Mucosa of descending colon (tissue), 3 donors: ENCODE results near the gene CRHR1. TPM values are rescaled to one million over a fixed set of nuclear protein-coding genes. Genes with fewer than 3 reads are reported as not detected.

Experiments used
- ATAC-seq: fragments of 200-7000 bp; cut with Tn5 transposase; one replicate; pipeline ENCODE4 v1.9.1; 2020; ENCODE audit warnings: mild to moderate bottlenecking, moderate library complexity
- DNase-seq, 3 donors: peaks; one replicate each; pipeline ENCODE4 v3.0.0-alpha.2; 2020
- H3K36me3 ChIP-seq: fragments of 200-600 bp; one replicate; pipeline ENCODE4 v1.8.0; 2021; ENCODE audit warnings: low read depth, mild to moderate bottlenecking
- H3K4me1 ChIP-seq: fragments of 200-600 bp; one replicate; pipeline ENCODE4 v1.8.0; 2021; ENCODE audit warnings: low read depth, mild to moderate bottlenecking
- H3K4me3 ChIP-seq: fragments of 200-600 bp; one replicate; pipeline ENCODE4 v1.8.0; 2021; ENCODE audit warnings: mild to moderate bottlenecking
- H3K9me3 ChIP-seq: fragments of 200-600 bp; one replicate; pipeline ENCODE4 v1.8.0; 2021; ENCODE audit warnings: mild to moderate bottlenecking
- intact Hi-C, 2 donors: fragments of 100-400 bp; cut with DNase I in 1 of 2; cut with micrococcal nuclease in 1 of 2; formaldehyde crosslinking; loops; one replicate each; pipeline versions ENCODE4 v1.11.0 to v1.11.1; 2022; cut with DNase I, micrococcal nuclease
- total RNA-seq, 3 donors: library from RNA; stranded (reverse); fragmentation: NEBNext Ultra II Directional in 2 of 3; extraction: Animal tissue kit (Norgen Biotek cat#: 25700) in 2 of 3; gene quantifications; one replicate each; pipeline versions ENCODE4 v1.2.1 to v1.2.4, GENCODE V29; 2021 to 2023
- TF ChIP-seq, protein P1 (sequence below): fragments of 200-600 bp; IDR thresholded peaks from one replicate; pipeline ENCODE4 v1.8.0; 2022; ENCODE audit warnings: antibody characterized with exemption, mild to moderate bottlenecking
- donor health status: DM: no; HTN: no; CAD: no; lungs with moderate emphysema.
- donor health status: DM: no; HTN: no; CAD: no.
- donor health status: DM: no; HTN: yes; CAD: no.

CRHR1 gene
- total RNA-seq, 3 donors from 2014 or later, result not detected

DNA sequence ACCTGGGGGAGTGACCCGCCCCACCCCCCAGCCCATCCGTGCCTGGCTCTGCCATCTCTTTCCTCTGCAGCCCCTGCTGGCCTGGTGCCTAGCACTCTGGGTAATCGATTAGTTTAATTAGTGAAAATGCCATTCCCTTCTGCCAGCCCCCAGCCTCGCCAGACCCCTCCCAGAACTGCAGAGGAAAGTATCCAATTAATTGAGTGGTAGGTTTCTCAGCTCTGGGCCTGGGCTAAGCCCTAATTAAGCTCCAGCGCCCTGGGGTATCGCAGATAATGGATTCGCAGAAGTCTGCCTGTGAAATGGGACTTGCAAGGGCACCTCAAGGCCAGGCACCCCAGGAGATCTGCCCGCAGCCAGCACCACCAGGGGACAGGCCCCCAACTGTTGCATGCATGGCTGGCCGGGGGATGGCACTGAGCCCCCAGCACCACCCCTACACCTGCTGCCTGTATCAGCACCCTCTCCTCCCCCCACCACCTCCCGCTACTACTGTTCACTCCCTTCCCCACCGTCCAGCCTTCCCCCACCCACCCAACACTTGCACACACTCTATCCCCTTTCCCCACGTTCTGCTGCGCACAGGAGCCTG, 40.9 kb downstream of the CRHR1 start:
- no peak overlapping the region for H3K4me3 ChIP-seq
- no peaks in the 10 kb centered on the region for H3K9me3 ChIP-seq
- H3K36me3 ChIP-seq, result no peaks in the 10 kb centered on the region
- TF ChIP-seq, protein P1, sequence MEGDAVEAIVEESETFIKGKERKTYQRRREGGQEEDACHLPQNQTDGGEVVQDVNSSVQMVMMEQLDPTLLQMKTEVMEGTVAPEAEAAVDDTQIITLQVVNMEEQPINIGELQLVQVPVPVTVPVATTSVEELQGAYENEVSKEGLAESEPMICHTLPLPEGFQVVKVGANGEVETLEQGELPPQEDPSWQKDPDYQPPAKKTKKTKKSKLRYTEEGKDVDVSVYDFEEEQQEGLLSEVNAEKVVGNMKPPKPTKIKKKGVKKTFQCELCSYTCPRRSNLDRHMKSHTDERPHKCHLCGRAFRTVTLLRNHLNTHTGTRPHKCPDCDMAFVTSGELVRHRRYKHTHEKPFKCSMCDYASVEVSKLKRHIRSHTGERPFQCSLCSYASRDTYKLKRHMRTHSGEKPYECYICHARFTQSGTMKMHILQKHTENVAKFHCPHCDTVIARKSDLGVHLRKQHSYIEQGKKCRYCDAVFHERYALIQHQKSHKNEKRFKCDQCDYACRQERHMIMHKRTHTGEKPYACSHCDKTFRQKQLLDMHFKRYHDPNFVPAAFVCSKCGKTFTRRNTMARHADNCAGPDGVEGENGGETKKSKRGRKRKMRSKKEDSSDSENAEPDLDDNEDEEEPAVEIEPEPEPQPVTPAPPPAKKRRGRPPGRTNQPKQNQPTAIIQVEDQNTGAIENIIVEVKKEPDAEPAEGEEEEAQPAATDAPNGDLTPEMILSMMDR, result no peak
- ATAC-seq (no peak), DNase-seq (no peak)
- intact Hi-C loops, result no loop called here
- no peaks in the 10 kb centered on the region for H3K4me1 ChIP-seq

DNA sequence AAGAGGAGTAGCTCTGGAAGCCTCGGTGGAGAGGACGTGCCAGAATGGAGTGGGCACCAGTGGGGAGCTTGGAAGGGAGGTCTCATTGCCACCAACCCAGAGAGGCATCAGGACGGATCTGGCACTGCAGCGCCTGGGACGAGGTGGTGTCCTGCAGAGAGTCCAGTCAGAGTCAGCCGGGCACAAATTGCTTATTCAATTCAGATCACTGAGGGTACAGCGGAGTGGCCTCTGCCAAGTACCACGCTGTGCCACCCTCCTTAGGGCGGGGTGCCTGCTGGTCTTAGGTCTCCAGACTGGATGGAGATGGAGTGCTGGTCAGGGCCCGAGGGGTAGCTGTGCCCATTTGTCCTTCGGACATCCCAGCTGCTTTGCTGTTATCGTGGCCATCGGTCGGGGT, 41.7 kb downstream of the CRHR1 start:
- ATAC-seq (no peak), DNase-seq (no peak)
- H3K4me1 ChIP-seq, result no peaks in the 10 kb centered on the region
- TF ChIP-seq, protein P1, result no peak
- H3K36me3 ChIP-seq, result no peaks in the 10 kb centered on the region
- H3K9me3 ChIP-seq, result no peaks in the 10 kb centered on the region
- no peak overlapping the region for H3K4me3 ChIP-seq
- intact Hi-C loops, result no loop called here

DNA sequence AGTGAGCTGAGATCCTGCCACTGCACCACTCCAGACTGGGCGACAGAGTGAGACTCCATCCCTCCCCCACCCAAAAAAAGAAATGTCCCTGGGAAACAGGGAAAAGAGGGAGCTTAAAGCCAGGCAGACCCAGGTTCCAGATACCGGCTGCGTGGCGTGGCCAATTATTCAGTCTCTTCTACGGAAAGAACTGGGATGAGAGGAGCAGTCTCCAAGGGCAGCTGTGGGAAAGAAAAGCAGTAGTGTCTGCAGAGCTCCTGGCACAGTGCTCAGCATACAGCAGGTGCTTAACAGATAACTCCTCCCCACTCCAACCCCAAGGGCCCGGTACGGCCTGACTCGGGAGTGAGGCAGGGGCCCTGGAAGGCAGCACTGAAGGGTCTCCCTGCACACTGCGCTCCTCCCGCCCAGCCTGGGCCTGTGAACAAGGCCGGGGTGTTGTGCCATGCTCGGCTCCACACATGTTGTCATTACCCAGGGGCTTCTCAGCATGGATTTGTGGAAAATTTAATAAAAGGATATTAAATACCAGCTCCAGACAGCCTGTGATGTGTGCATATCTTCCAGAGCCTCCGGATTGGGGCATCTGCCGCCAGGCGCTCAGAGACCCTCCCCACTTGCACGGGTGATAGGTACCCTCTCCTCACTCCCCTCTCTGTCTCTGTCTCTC, 42.9 kb downstream of the CRHR1 start:
- no peaks in the 10 kb centered on the region for H3K4me1 ChIP-seq
- DNase-seq, result no peak
- no peaks in the 10 kb centered on the region for H3K36me3 ChIP-seq
- intact Hi-C loops, result no loop called here
- no peaks in the 10 kb centered on the region for H3K9me3 ChIP-seq
- no peak overlapping the region for H3K4me3 ChIP-seq
- ATAC-seq, result no peak
- TF ChIP-seq, protein P1, result no peak

DNA sequence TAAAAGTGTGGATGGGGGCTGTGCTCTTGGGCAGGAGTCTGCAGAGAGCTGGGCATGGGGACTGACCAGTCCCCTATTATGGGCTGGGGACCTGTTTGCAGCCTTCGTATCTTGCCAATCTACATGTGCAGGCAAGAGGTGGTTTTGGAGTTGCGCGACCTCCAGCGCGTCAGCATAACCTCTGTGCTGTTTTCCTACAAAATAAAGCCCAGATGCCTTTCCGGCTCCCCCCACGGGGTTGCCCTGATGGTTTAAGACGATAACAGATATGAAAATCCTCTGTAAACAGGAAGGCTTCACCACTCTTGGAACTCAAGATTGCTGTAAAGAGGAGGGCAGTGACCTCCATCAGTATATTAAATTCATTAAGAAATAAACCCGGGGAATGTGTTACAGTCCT, 44.1 kb downstream of the CRHR1 start:
- ATAC-seq, result no peak

DNA sequence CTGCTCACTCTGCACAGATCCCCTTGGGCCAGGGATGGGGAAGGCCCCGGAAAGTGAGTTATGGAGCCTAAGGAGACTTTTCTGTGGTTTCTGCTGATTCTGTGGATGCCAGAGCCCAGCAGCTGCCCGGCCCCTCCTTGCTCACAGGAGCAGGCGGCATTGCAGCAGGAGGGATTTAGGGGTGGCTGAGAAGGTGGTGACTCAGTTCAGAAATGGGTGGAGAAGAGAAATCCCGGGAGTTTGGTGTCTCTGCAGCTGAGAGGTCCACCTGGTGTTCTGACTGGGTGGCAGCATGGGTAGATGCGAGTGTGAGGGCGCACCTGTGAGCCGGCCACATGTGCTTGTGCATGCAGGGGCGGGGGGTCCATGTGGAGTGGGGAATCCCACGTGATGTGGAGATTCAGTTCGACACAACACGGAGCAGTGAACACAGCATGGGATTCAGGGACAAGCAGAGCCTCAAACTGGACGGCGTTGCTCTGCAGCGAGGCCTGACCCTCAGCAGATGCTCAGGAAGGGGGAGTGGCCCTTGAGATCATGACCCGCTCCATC, 44.5 kb downstream of the CRHR1 start:
- ATAC-seq (no peak), DNase-seq (no peak)
- no peak overlapping the region for H3K4me3 ChIP-seq
- TF ChIP-seq, protein P1, result no peak
- H3K4me1 ChIP-seq, result no peaks in the 10 kb centered on the region
- intact Hi-C loops, result no loop called here
- no peaks in the 10 kb centered on the region for H3K36me3 ChIP-seq
- no peaks in the 10 kb centered on the region for H3K9me3 ChIP-seq

More for the DNA sequence above, 44.1 kb downstream of the CRHR1 start:
- DNase-seq, result no peak
- Histone ChIP-seq H3K9me3 (no peaks in the 10 kb centered on the region), H3K4me3 (no peak overlapping the region), H3K4me1 (no peaks in the 10 kb centered on the region), H3K36me3 (no peaks in the 10 kb centered on the region)
- intact Hi-C loops, result no loop called here
- TF ChIP-seq, protein P1, result no peak
